KMS-11 (cell line): ENCODE data around the gene PAPPA.

Experiments
- H2AFZ ChIP-seq: fragments of 200-600 bp; sonication (generic); 2 replicates; pipeline ENCODE4 v1.6.1; 2016; ENCODE audit warnings: antibody characterized with exemption, mixed run types, low read depth
- H3K27ac ChIP-seq: fragments of 200-600 bp; sonication (generic); 2 replicates; pipeline ENCODE4 v1.6.1; 2016; ENCODE audit warnings: mild to moderate bottlenecking, mixed run types
- H3K27me3 ChIP-seq: fragments of 200-600 bp; sonication (generic); 2 replicates; pipeline ENCODE4 v1.6.1; 2017; ENCODE audit warnings: mild to moderate bottlenecking, low read depth, mixed run types, moderate library complexity; ENCODE audit not compliant: insufficient read depth
- H3K36me3 ChIP-seq: fragments of 200-600 bp; sonication (generic); 2 replicates; pipeline ENCODE4 v1.6.1; 2017; ENCODE audit warnings: mild to moderate bottlenecking, mixed run types; ENCODE audit not compliant: insufficient read depth
- H3K4me1 ChIP-seq: fragments of 200-600 bp; sonication (generic); 2 replicates; pipeline ENCODE4 v1.6.1; 2016; ENCODE audit warnings: mild to moderate bottlenecking, low read depth, mixed run types; ENCODE audit not compliant: poor library complexity, severe bottlenecking
- H3K4me2 ChIP-seq: fragments of 200-600 bp; sonication (generic); 2 replicates; pipeline ENCODE4 v1.7.0; 2016; ENCODE audit warnings: mild to moderate bottlenecking, mixed run types
- H3K4me3 ChIP-seq: fragments of 200-600 bp; sonication (generic); IDR thresholded peaks from 2 replicates; pipeline ENCODE4 v1.6.1; 2017; ENCODE audit warnings: low read depth, low read length, mixed read lengths; ENCODE audit not compliant: insufficient read depth
- H3K79me2 ChIP-seq: fragments of 200-600 bp; sonication (generic); 2 replicates; pipeline ENCODE4 v1.6.1; 2016; ENCODE audit warnings: low read depth, mixed run types; ENCODE audit not compliant: insufficient read depth
- H3K9ac ChIP-seq: fragments of 200-600 bp; sonication (generic); 2 replicates; pipeline ENCODE4 v1.6.1; 2016; ENCODE audit warnings: mild to moderate bottlenecking, mixed run types
- H4K20me1 ChIP-seq: fragments of 200-600 bp; sonication (generic); 2 replicates; pipeline ENCODE4 v1.6.1; 2016; ENCODE audit warnings: mild to moderate bottlenecking, mixed run types; ENCODE audit not compliant: insufficient read depth
- TF ChIP-seq, protein P1 (sequence below): fragments of 200-600 bp; sonication (generic); conservative IDR thresholded peaks from 2 replicates; pipeline ENCODE4 v1.6.1; 2017; ENCODE audit warnings: low read depth, mild to moderate bottlenecking, antibody characterized with exemption, low read length, moderate library complexity, mixed read lengths

The PAPPA gene

DNA sequence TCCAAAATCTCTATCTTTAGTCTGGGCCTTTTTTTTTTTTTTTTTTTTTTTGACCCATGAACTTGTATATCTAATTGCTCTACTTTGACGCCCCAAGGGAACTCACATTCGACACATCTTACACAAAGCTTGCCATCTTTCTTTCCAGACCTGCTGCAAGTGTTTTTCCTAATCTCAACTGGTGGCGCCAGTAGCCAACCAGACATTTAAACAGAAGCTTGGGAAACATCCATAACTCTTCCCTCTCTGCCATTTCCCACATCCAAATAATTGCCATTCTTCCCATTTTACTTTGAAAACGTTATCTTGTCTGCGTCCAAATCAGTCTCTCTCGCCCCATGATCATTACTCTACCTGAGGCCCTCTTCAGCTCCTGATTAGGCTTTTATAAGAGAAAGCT is 130.9 kb downstream of the PAPPA start:
- H3K36me3 ChIP-seq: no peaks in the 10 kb centered on the region
- TF ChIP-seq, protein P1, sequence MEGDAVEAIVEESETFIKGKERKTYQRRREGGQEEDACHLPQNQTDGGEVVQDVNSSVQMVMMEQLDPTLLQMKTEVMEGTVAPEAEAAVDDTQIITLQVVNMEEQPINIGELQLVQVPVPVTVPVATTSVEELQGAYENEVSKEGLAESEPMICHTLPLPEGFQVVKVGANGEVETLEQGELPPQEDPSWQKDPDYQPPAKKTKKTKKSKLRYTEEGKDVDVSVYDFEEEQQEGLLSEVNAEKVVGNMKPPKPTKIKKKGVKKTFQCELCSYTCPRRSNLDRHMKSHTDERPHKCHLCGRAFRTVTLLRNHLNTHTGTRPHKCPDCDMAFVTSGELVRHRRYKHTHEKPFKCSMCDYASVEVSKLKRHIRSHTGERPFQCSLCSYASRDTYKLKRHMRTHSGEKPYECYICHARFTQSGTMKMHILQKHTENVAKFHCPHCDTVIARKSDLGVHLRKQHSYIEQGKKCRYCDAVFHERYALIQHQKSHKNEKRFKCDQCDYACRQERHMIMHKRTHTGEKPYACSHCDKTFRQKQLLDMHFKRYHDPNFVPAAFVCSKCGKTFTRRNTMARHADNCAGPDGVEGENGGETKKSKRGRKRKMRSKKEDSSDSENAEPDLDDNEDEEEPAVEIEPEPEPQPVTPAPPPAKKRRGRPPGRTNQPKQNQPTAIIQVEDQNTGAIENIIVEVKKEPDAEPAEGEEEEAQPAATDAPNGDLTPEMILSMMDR: no peak
- H4K20me1 ChIP-seq: no peaks in the 10 kb centered on the region
- H2AFZ ChIP-seq: no peak overlapping the region
- no peaks in the 10 kb centered on the region for H3K27me3 ChIP-seq
- H3K4me1 ChIP-seq: no peaks in the 10 kb centered on the region
- H3K9ac ChIP-seq: no peak overlapping the region
- no peak overlapping the region for H3K27ac ChIP-seq
- no peak overlapping the region for H3K4me2 ChIP-seq
- no peak overlapping the region for H3K4me3 ChIP-seq
- H3K79me2 ChIP-seq: no peaks in the 10 kb centered on the region

DNA sequence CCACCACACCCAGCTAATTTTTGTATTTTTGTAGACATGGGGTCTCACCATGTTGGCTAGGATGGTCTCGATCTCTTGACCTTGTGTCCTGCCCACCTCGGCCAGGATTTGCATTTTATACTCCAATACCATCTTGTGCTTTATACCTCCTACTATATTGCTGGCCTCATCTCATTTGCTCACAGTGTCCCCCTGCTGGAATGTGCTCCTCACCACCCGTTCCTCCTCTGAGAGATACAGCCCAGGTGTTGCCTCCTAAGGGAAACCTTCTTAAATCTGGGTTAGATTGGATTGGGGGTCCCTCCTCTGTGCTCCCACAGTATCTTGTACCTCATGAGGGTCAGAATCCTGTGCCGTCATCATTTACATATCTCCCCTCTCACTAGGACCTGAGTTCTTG is 131.7 kb downstream of the PAPPA start:
- Histone ChIP-seq H3K4me3 (no peak overlapping the region), H3K9ac (no peak overlapping the region), H2AFZ (no peak overlapping the region), H3K27me3 (no peaks in the 10 kb centered on the region), H4K20me1 (no peaks in the 10 kb centered on the region), H3K4me2 (no peak overlapping the region), H3K36me3 (no peaks in the 10 kb centered on the region), H3K4me1 (no peaks in the 10 kb centered on the region), H3K79me2 (no peaks in the 10 kb centered on the region), H3K27ac (no peak overlapping the region)
- TF ChIP-seq, protein P1: no peak

DNA sequence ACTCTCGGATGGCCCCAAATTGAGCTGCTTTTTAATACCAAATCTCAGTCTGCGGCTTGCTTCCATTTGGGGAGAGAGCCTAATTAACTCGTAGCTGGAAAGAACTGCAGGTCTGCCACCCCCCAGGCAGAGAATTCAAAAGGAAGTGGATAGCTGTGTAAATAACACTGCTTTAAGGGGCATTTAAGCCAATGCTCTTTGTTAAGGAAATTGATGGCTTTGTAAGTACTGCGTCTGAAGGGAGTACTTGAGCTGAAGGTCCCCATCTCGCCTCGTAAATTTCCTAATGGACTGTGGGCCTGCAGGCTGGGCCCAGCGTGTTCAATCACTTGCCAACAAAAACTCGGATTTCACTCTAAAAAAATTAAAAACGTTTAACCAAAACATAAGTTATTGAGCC is 132.7 kb downstream of the PAPPA start:
- Histone ChIP-seq H3K36me3 (no peaks in the 10 kb centered on the region), H3K4me1 (no peaks in the 10 kb centered on the region), H3K4me3 (no peak overlapping the region), H4K20me1 (no peaks in the 10 kb centered on the region), H3K4me2 (no peak overlapping the region), H3K79me2 (no peaks in the 10 kb centered on the region), H3K27ac (no peak overlapping the region), H3K27me3 (no peaks in the 10 kb centered on the region), H3K9ac (no peak overlapping the region), H2AFZ (no peak overlapping the region)
- TF ChIP-seq, protein P1: no peak

DNA sequence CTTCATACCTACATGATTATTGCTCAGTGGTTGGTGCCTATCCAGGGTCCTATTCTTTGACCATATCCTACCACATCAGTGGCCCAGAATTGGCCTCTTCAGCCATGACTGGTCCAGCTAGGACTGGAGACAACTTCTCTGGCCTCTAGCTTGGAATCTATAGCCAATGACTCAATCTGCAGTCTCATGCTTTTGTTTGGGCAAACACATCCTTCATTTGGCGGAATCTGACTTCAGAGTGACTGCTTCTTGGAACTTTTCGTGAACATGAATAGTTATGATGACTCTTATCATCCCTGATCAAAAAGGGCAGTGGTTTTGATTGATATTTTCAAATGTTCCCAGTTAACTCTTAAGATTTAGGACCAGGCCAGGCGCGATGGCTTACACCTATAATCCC is 134.1 kb downstream of the PAPPA start:
- Histone ChIP-seq H3K4me2 (no peak overlapping the region), H3K79me2 (no peaks in the 10 kb centered on the region), H3K4me3 (no peak overlapping the region), H2AFZ (no peak overlapping the region), H4K20me1 (no peaks in the 10 kb centered on the region), H3K4me1 (no peaks in the 10 kb centered on the region), H3K27ac (no peak overlapping the region), H3K36me3 (no peaks in the 10 kb centered on the region), H3K9ac (no peak overlapping the region), H3K27me3 (no peaks in the 10 kb centered on the region)
- TF ChIP-seq, protein P1: no peak

DNA sequence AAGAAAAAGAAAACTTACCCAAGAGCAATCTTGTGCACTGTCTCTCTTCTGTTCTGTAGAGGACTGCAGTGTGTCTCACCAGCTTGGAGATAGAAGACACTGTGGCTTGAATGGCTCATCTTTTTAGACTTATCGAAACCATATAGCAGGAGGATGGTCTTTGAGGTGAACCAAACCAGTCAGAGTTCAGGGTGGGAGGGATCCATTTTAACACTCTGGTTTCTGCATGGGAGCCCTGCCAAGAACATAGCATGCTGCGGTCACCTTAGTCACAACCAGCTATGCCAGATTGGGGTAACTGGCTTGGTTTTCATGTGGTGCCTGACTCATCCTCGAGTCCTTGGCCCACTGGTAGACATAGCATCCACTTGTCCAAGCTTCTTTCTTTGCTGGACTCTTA is 135.1 kb downstream of the PAPPA start:
- Histone ChIP-seq H3K27ac (no peak overlapping the region), H3K79me2 (no peaks in the 10 kb centered on the region), H3K27me3 (no peaks in the 10 kb centered on the region), H3K9ac (no peak overlapping the region), H3K36me3 (no peaks in the 10 kb centered on the region), H2AFZ (no peak overlapping the region), H3K4me1 (no peaks in the 10 kb centered on the region), H3K4me2 (no peak overlapping the region), H4K20me1 (no peaks in the 10 kb centered on the region), H3K4me3 (no peak overlapping the region)
- TF ChIP-seq, protein P1: no peak
